ENCODE data around the gene HCFC2. TPM values are rescaled to one million over a fixed set of nuclear protein-coding genes. Genes with fewer than 3 reads are reported as not detected.

Gene HCFC2
- total RNA-seq, 1 donor from 2014 or later: 28.7 TPM

GRCh38 chr12:104056419-104056972, 7.8 kb upstream of the HCFC2 start:
- Histone ChIP-seq H3K27ac (no peak overlapping the region), H3K9me3 (no peaks in the 10 kb centered on the region), H3K4me1 (no peaks in the 10 kb centered on the region), H3K4me3 (no peak overlapping the region), H3K36me3 (no peaks in the 10 kb centered on the region), H3K27me3 (no peaks in the 10 kb centered on the region)
- intact Hi-C loops (cut with DNase I): no loop called here
- TF ChIP-seq, protein P1, sequence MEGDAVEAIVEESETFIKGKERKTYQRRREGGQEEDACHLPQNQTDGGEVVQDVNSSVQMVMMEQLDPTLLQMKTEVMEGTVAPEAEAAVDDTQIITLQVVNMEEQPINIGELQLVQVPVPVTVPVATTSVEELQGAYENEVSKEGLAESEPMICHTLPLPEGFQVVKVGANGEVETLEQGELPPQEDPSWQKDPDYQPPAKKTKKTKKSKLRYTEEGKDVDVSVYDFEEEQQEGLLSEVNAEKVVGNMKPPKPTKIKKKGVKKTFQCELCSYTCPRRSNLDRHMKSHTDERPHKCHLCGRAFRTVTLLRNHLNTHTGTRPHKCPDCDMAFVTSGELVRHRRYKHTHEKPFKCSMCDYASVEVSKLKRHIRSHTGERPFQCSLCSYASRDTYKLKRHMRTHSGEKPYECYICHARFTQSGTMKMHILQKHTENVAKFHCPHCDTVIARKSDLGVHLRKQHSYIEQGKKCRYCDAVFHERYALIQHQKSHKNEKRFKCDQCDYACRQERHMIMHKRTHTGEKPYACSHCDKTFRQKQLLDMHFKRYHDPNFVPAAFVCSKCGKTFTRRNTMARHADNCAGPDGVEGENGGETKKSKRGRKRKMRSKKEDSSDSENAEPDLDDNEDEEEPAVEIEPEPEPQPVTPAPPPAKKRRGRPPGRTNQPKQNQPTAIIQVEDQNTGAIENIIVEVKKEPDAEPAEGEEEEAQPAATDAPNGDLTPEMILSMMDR (IDR thresholded peaks at IDR 0.05): no peak
- TF ChIP-seq POLR2AphosphoS5 (IDR thresholded peaks at IDR 0.05; ENCODE audit: insufficient read depth in 1 of 2, low read depth in 1 of 2) (no peak), POLR2A (IDR thresholded peaks at IDR 0.05) (no peak)
- DNase-seq (ENCODE audit: extremely low spot score in 2 of 2): no peak

GRCh38 chr12:104057771-104058197, 6.5 kb upstream of the HCFC2 start:
- TF ChIP-seq, protein P1 (IDR thresholded peaks at IDR 0.05): peak in 1 of 3 experiments; percentile 30
- TF ChIP-seq POLR2A (IDR thresholded peaks at IDR 0.05): no peak
- no peak for DNase-seq (ENCODE audit: extremely low spot score in 2 of 2)
- no peaks in the 10 kb centered on the region for H3K4me1 ChIP-seq
- no peaks in the 10 kb centered on the region for H3K9me3 ChIP-seq
- H3K27me3 ChIP-seq: no peaks in the 10 kb centered on the region
- H3K27ac ChIP-seq: no peak overlapping the region
- no peaks in the 10 kb centered on the region for H3K36me3 ChIP-seq
- intact Hi-C loops (cut with DNase I): no loop called here
- no peak overlapping the region for H3K4me3 ChIP-seq

DNA sequence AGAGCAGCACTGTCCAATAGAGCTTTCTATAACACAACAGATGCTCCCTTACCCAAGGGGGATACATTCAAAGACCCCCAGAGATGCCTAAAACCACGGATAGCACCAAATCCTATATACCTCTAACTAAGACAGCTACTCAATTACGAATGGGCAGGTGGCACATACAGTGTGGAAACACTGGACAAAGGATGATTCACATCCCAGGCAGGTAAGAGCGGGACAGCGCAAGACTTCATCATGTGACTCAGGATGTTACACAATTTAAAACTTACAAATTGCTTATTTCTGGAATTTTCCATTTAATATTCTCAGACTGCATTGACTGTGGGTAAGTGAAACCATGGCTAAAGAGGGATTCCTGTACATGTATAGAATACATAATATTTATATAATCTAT, 5.5 kb upstream of the HCFC2 start:
- intact Hi-C loops (cut with DNase I): no loop called here
- Histone ChIP-seq H3K36me3 (no peaks in the 10 kb centered on the region), H3K27me3 (no peaks in the 10 kb centered on the region), H3K27ac (no peak overlapping the region), H3K4me1 (peaks cover 6% of the 10 kb centered on the region), H3K4me3 (no peak overlapping the region), H3K9me3 (no peaks in the 10 kb centered on the region)
- TF ChIP-seq POLR2A (IDR thresholded peaks at IDR 0.05): no peak
- peak in 1 of 2 donors; percentile 49 for TF ChIP-seq POLR2AphosphoS5 (IDR thresholded peaks at IDR 0.05; ENCODE audit: insufficient read depth in 1 of 2, low read depth in 1 of 2)
- TF ChIP-seq, protein P1 (IDR thresholded peaks at IDR 0.05): no peak
- DNase-seq (ENCODE audit: extremely low spot score in 2 of 2): no peak

- no peak overlapping the region for H3K27ac ChIP-seq
- no peak overlapping the region for H3K4me3 ChIP-seq
- H3K27me3 ChIP-seq: no peaks in the 10 kb centered on the region
- TF ChIP-seq, protein P1 (IDR thresholded peaks at IDR 0.05): no peak
- no peak for TF ChIP-seq POLR2A (IDR thresholded peaks at IDR 0.05)
- no peak for TF ChIP-seq POLR2AphosphoS5 (IDR thresholded peaks at IDR 0.05; ENCODE audit: insufficient read depth in 1 of 2, low read depth in 1 of 2)
- H3K9me3 ChIP-seq: no peaks in the 10 kb centered on the region
- intact Hi-C loops (cut with DNase I): no loop called here
- no peaks in the 10 kb centered on the region for H3K36me3 ChIP-seq
- H3K4me1 ChIP-seq: peaks cover 7% of the 10 kb centered on the region
- no peak for DNase-seq (ENCODE audit: extremely low spot score in 2 of 2)
Measured at GRCh38 chr12:104059963-104060362, 4.4 kb upstream of the HCFC2 start.

- H3K4me1 ChIP-seq: peaks cover 15% of the 10 kb centered on the region
- intact Hi-C loops (cut with DNase I): no loop called here
- H3K9me3 ChIP-seq: no peaks in the 10 kb centered on the region
- no peak overlapping the region for H3K4me3 ChIP-seq
- no peak for DNase-seq (ENCODE audit: extremely low spot score in 2 of 2)
- no peak overlapping the region for H3K27ac ChIP-seq
- no peaks in the 10 kb centered on the region for H3K27me3 ChIP-seq
- no peak for TF ChIP-seq POLR2AphosphoS5 (IDR thresholded peaks at IDR 0.05; ENCODE audit: insufficient read depth in 1 of 2, low read depth in 1 of 2)
- TF ChIP-seq, protein P1 (IDR thresholded peaks at IDR 0.05): no peak
- TF ChIP-seq POLR2A (IDR thresholded peaks at IDR 0.05): no peak
- H3K36me3 ChIP-seq: no peaks in the 10 kb centered on the region
Measured at GRCh38 chr12:104060791-104061190, 3.5 kb upstream of the HCFC2 start.
